Measurements from ENCODE around the gene CUEDC2. TPM values are rescaled to one million over a fixed set of nuclear protein-coding genes. Genes with fewer than 3 reads are reported as not detected.
A peak's percentile ranks its signal among the peaks of the same experiment; 100 is the strongest.

CUEDC2 gene
- total RNA-seq (2014; rRNA removed; shearing (Covaris generic)) = 43.4 and 53.6 TPM in 2 replicates

GRCh38 chr10:102432162-102432950, at the start of gene CUEDC2:
CUEDC2 (minus strand) TSS chr10:102432574; CDS start chr10:102425188, 7,386 bp downstream.
- peak; percentile 95 for DNase-seq (ENCODE audit: low read depth)

- no peak for DNase-seq (ENCODE audit: low read depth)
Observed at GRCh38 chr10:102480396-102480795, 48.0 kb upstream of the CUEDC2 start.

- DNase-seq (ENCODE audit: low read depth) = no peak
Observed at GRCh38 chr10:102479651-102480050, 47.3 kb upstream of the CUEDC2 start.

GRCh38 chr10:102476466-102477141, 44.2 kb upstream of the CUEDC2 start:
- DNase-seq (ENCODE audit: low read depth) = no peak

- no peak for DNase-seq (ENCODE audit: low read depth)
Observed at GRCh38 chr10:102475451-102476040, 43.2 kb upstream of the CUEDC2 start.

GRCh38 chr10:102473445-102474331, 41.3 kb upstream of the CUEDC2 start:
- DNase-seq (ENCODE audit: low read depth) = no peak

GRCh38 chr10:102470579-102471546, 38.5 kb upstream of the CUEDC2 start:
- DNase-seq (ENCODE audit: low read depth) = no peak

GRCh38 chr10:102468683-102469082, 36.3 kb upstream of the CUEDC2 start:
- no peak for DNase-seq (ENCODE audit: low read depth)

GRCh38 chr10:102467971-102468438, 35.6 kb upstream of the CUEDC2 start:
- no peak for DNase-seq (ENCODE audit: low read depth)

- no peak for DNase-seq (ENCODE audit: low read depth)
Observed at GRCh38 chr10:102467318-102467717, 34.9 kb upstream of the CUEDC2 start.

- no peak for DNase-seq (ENCODE audit: low read depth)
Observed at GRCh38 chr10:102465466-102465865, 33.1 kb upstream of the CUEDC2 start.

GRCh38 chr10:102463983-102464382, 31.6 kb upstream of the CUEDC2 start:
- DNase-seq (ENCODE audit: low read depth) = no peak

- no peak for DNase-seq (ENCODE audit: low read depth)
Observed at GRCh38 chr10:102462512-102463054, 30.2 kb upstream of the CUEDC2 start.

GRCh38 chr10:102461187-102462054, 29.0 kb upstream of the CUEDC2 start:
- peak; percentile 69 for DNase-seq (ENCODE audit: low read depth)

GRCh38 chr10:102460836-102461186, 28.4 kb upstream of the CUEDC2 start:
- DNase-seq (ENCODE audit: low read depth) = no peak

GRCh38 chr10:102458656-102459055, 26.3 kb upstream of the CUEDC2 start:
- DNase-seq (ENCODE audit: low read depth) = no peak

GRCh38 chr10:102457591-102458150, 25.3 kb upstream of the CUEDC2 start:
- no peak for DNase-seq (ENCODE audit: low read depth)

- DNase-seq (ENCODE audit: low read depth) = peak; percentile 70
Observed at GRCh38 chr10:102455893-102456471, 23.6 kb upstream of the CUEDC2 start.
